GM18868 (cell line): ENCODE results near the gene PHLDB3.

ENCODE experiments used
- ATAC-seq: cut with Tn5 transposase; IDR thresholded peaks from one replicate; pipeline ENCODE4 v1.9.1; 2021; ENCODE audit warnings: mild to moderate bottlenecking, moderate library complexity; ENCODE audit not compliant: unreplicated experiment

PHLDB3 gene

DNA sequence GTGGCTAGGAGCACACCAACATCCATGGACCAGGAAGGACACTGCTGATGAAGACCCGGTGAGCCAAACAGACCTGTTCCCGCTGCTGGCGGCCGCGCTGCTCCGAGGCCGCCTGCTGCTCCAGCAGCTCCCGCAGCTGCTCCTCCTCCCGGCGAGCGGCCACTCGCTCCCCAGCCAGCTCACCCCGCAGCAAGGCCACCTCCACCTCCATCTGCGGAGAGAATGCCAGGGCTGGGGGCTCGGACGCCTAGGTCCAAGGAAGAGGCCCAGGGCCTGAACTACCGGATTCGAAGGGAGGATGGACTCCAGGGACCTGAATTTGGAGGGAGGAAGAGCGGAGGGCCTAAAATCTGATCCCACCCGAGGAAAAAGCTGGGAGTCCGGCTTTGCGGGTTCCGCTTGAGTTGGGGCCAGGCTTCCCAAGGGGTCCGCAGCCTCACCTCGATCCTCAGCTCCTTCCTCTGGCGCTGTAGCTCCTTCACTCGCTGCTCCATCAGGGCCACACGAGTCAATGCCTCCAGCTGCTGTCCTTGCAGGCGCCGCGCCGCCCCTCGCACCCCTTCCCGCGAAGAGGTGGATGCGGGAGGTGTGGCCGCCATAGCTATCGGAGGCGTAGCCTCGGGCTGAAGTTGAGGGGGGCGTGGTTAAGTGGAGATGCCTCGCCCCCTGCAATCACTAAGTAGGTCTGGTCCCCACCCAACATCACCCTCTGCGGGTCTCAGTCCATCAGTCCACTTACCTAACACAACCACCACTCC is 2.7 kb downstream of the PHLDB3 start:
- ATAC-seq: no peak

DNA sequence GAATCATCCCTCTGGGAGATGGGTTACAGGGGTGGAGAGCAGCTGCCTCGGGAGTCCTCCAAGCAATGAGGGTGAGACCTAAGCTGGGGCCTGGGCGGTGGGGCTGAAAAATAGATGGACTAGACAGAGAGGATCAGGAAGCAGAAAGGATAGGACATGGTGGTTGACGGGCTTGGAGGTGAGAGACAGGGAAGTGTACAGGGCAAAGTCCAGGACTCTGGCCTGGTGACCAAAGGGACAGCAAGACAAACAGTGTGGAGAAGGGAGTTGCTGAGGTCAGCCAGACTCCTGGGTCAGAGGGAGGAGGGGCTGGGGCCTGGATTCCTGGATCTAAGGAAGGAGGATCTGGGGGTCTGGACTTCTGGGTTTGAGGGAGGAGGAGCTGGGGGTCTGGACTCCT is 5.5 kb downstream of the PHLDB3 start:
- no peak for ATAC-seq

DNA sequence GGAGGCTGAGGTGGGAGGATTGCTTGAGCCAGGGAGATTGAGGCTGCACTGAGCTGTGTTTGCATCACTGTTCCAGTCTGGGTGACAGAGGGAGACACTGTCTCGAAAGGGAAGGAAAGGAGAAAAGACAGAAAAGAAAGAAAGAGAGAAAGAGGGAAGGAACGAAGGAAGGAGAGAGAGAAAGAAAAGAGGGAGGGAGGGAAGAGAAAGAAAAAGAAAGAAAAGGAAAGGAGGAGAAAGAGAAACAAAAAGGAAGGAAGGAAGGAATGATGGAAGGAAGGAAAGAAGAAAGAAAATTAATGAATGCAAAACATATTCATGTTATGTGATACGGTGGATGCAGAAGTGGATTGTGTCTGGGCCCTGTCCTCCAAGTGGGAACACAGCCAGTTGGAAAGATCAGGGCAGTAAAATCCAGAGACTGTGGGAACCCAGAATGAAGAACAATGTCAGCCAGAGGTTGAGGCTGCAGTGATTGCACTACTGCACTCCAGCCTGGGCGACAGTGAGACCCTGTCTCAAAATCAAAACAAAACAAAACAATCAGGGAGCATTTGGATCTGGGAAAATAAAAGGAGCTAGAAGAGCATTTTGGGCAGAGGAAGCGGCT is 6.2 kb downstream of the PHLDB3 start:
- no peak for ATAC-seq

DNA sequence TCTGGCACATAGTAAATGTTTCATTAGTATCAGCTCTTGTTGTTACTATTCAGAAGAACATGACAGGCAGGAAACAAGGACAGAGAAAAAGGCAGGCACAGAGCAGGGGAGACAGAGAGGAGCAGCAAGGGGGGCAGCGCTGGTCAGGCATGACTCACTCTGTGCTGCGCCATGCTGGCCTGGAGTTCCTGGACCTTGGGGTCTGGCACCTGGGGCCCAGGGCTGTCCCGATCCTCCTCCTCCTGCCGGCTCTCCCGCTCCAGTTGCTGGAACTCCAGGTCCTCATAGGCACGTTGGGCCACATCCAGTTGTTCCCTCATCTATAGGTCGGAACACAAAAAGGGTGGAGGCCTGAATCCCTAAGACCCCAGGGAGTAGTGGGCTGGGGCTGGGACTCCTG is 7.6 kb downstream of the PHLDB3 start:
- no peak for ATAC-seq

DNA sequence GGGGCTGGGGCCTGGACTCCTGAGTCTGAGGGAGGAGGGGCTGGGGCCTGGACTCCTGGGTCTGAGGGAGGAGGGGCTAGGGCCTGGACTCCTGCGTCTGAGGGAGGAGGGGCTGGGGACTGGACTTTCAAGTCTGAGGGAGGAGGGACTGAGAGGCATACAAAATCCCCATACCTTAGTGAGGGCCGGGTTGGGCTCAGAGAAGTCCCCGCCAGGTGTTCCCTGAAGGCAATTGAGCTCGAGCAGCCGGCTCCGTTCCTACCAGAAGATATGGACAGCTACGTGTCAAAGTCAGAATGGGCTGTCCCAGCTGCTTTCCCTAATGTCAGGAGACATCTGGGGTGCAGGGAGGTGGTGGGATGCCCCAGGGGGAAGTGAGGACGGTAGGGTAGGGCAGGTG is 9.5 kb downstream of the PHLDB3 start:
- no peak for ATAC-seq

DNA sequence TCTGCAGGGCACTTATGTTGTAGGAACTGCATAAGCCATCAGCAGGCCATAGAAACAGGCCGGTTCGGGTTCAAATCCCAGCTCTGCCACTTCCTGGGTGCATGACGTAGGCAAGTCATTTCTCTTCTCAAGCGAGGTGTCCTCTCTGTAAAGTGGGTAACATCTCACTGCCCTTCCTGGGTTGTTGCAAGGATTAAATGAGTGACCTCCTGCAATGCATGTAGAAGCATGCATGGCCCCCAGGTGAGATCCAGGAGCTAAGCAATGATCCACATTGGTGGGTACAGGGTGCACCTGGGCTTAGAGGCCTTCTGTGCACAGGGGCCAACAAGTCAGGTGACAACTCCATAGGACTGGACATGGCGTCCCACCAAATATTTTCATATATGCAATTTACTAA is 13.8 kb downstream of the PHLDB3 start:
- no peak for ATAC-seq

DNA sequence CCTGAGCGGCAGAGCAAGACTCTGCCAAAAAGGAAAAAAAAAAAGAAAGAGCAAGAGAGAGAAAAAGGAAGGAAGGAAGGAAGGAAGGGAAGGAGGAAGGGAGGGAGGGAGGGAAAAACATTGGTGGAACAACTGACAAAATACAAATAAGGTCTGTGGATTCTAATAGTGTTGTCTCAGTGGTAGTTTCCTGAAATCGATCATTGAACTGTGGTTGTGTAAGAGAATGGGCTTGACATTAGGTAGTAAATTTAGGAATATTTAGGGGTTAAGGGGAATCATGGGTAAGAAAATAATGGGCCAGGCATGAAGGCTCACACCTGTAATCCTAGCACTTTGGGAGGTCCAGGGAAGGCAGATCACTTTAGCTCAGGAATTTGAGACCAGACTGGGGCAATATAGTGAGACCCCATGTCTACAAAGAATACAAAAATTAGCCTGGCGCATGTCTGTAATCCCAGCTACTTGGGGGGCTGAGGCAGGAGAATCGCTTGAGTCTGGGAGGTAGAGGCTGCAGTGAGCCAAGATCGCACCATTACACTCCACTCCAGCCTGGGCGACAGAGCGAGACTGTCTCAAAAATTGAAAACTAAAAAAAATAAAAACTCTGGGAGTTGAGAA is 14.5 kb downstream of the PHLDB3 start:
- no peak for ATAC-seq

DNA sequence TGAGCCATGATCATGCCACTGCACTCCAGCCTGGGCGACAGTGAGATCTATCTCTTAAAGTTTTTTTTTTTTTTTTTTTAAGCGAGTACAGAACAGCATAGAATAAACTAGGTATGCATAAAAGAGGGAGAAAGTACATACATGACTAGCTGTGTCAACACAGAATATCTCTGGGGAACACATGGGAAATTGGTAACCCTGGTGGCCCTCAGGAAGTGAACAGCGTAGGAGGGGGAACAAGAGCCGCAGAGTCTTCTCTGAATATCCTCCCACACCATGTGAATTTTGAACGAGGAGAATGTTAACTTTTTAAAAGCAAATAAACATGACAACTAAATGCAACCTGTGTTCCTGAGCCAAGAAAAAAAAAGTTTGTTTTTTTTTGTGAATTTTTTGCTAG is 15.2 kb downstream of the PHLDB3 start:
- ATAC-seq: peak; percentile 39

DNA sequence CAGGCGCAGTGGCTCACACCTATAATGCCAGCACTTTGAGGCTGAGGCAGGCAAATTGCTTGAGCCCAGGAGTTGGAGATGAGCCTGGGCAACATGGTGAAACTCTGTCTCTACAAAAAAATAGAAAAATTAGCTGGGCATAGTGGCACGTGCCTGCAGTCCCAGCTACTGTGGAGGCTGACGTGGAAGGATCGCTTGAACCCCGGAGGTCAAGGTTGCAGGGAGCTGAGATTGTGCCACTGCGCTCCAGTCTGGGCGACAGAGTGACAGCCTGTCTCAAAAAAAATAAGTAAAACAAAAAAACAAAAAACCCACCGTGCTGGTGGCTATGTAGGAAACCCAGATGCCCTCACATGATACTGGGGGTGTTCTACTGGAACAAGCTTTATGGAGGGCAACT is 16.4 kb downstream of the PHLDB3 start:
- ATAC-seq: no peak

DNA sequence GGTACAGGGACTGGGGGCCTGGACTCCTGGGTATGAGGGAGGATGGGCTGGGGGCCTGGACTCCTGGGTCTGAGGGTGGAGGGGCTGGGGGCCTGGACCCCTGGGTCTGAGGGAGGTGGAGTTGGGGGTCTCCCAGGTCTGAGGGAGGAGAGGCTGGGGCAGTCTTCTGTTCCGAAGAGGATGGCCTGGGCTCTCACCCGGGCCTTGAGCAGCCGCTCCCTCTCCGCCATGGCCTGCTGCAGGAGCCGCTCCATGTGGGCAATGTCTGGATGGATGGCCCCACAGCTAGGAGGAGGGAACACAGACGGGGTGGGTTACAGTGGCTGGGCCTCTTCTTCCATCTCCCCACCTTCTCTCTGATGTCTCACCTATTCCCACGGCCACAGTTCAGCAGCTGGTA is 18.1 kb downstream of the PHLDB3 start:
- ATAC-seq: no peak

DNA sequence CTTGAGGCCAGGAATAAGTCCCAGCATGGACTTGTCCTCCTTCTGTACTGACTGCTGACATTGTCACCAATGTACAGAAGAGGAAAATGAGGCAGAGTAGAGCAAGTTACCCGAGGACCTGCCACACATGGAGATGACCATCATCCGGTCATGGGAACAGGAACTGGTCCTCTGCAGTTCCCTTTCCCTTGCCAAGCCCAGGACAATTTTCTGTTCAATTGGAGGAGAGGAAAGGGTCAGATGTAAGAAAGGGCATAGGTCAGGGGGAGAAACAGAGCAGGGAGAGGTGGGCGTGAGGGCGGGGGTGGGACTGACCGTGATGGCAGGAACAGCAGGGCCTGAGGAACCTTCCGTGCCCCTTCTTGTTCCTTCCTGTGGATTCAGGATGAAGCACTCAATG is 18.6 kb downstream of the PHLDB3 start:
- no peak for ATAC-seq

DNA sequence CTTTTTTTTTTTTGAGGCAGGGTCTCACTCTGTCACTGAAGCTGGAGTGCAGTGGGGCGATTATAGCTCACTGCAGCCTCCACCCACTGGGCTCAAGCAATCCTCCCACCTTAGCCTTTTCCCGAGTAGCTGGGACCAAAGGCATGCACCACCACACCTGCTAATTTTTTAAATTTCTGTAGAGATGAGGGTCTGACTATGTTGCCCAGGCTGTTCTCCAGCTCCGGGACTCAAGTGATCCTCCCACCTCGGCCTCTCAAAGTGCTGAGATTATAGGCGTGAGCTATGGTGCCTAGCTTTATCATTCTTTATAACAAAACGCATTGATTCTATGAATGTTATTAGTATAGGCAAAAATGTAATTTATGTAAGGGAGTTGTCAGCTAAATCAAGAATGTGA is 21.3 kb downstream of the PHLDB3 start:
- ATAC-seq: no peak

DNA sequence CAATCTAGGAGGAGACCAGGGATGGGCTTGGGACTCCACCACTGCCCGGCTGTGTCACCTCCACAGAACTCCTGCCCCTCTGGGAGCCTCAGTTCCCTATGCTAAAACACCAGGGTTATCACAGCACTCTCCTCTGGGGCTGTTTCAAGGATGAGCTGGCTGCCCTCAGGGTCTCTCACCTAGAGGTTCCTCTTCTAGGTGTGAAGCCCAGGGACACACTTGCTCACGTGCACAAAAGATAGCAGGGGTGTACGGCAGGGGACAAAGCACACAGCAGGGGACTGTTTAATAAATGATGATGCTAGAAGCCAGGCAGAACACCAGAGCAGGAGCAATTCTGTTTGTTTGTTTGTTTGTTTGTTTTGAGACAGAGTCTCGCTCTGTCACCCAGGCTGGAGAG is 22.4 kb downstream of the PHLDB3 start:
- ATAC-seq: no peak

DNA sequence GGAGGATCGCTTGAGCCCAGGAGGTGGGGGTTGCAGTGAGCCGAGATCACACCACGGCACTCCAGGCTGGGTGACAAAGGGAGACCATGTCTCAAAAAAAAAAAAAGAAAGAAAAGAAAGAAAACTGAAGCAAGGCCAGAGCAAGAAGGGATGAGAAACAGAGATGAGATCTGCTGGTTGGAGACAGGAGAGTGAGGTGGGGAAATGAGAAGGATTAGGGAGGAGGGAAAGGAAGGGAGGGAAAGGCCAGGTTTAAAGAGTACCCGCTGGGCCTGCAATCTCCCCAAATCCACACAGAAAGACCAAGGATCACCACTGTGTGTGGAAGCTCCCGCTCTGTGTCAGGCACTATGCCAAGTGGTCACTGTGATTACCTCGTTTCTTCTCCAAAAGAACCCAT is 22.8 kb downstream of the PHLDB3 start:
- no peak for ATAC-seq

DNA sequence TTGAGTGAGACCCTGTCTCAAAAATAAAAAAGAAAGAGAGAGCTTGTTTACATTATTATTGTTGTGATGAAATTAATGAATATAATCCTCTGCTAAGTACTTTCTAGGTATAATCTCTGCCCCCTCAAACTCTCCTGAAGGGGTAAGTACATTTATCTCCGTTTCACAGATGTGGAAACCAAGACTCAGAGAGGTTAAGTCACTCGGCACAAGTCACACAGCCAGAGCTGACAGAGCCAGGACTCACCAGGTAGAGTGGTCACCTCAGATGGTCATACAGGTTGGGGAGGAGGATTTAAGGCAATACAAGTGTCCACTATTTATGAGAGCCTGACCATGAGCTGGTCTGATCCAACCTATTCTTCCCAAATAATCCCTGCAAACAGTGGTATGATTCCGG is 24.0 kb downstream of the PHLDB3 start:
- no peak for ATAC-seq

DNA sequence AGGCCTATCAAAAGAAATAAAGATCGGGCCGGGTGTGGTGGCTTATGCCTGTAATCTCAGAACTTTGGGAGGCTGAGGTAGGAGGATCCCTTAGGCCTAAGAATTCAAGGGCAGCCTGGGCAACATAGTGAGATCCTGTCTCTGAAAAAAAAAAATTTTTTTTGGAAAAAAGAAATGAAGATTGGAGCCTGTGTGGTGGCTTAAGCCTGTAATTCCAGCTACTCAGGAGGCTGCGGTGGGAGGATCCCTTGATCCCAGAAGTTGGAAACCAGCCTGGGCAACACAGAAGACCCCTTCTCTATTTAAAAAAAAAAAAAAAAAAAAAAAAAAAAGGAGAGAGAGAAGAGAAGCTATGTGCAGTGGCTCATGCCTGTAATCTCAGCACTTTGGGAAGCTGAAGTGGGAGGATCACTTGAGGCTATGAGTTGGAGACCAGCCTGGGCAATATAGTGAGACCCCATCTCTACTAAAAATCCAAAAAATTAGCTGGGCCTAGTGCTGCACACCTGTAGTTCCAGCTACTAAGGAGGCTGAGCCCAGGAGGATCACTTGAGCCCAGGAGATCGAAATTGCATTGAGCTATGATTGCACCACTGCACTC is 24.5 kb downstream of the PHLDB3 start:
- no peak for ATAC-seq

DNA sequence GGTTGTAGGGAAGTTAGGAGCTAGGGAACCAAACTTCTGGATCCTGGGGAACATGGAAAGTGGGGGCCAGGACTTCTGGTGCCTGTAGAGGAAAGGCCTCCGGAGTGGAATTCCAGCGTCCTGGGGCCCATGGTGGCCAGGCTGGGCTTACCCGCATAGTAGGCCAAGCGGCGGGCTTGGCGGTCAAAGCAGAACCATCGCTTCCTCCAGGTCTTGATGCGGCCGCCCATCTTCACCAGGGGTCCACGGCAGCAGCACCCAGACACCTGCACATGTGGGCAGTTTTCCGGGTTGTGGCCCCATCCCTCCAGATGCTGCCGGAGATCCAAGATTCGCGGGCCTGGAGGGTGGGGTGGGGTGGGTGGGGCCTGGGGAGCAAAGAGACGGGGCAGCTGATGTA is 25.3 kb downstream of the PHLDB3 start:
- ATAC-seq: no peak

DNA sequence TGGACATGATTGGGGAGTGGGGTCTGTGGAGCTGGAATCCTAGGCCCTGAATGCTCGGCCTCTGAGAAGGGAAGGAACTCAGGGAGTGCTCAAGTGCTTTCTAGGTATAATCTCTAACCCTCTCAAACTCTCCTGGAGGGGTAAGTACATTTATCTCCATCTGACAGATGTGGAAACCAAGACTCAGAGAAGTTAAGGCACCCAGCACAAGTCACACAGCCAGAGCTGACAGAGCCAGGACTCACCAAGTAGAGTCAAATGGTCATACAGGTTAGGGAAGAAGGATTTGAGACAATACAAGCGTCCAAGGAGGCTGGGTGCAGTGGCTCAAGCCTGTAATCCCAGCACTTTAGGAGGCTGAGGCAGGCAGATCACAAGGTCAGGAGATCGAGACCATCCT is 26.2 kb downstream of the PHLDB3 start:
- no peak for ATAC-seq

DNA sequence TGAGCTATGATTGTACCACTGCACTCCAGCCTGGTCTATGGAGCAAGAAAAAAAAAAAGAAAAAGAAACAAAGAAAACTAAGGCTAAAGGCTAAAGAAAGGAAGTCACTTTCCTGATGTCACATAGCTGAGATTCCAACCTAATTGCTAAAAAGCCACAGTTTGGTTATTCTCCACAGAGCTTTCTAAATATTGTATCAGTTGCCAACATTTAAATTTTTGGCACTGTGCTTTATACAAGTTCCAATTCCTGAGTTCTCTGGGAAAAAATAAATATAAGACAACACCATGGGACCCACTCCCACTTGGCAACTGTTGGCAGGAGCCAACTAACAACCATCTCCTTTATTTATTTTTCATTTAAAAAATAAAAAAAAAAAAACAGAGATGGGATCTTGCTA is 27.9 kb downstream of the PHLDB3 start:
- no peak for ATAC-seq

DNA sequence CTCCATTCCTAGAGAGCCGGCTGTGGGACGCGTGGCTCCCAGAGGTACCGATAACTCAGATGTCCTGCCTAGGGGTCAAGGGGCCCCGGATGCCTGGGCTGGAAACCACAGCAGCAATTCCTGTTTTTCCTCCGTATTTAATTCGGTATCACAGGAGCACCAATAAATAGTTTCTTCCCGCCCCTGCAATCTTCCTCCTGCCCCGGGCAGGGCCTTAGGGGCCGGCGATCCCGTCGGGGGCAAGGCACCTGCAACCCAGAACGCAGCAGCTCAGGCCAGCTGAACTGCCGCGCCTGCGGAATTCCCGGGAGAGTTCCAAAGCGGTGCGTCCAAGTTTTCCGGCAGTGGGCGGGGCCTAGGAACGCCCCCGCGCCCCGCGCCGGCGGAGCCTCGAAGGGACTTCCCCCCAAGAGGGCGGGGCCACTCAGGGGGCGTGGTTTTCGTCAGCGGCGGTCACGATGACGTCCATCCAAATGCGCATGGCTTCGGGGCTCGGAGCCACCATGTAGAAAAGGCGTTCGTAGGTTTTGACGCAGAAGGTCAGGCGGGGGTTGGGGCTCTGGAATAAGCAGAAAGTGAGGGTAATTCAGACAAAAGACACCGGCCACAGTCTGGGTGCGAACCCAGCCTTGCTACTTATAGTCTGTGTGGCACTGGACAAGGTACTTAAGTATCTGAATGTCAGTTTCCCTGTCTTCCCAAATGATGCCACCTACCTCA is 29.4 kb downstream of the PHLDB3 start:
- ATAC-seq: no peak

DNA sequence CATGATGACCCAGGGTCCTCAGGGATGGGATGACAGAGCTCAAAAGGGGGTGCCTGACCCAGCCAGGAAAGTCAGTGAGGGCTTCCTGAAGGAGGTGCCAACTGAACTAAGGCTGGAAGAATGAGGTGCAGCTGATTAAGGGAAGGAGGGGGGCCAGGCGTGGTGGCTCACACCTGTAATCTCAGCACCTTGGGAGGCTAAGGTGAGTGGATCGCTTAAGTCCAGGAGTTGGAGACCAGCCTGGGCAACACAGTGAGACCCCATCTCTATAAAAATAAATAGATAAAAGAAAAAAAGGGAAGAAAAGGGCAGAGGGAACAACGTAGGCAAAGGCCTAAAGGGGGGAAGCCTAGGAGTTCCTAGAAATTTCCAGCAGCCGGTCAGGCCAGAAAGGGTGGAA is 30.1 kb downstream of the PHLDB3 start:
- no peak for ATAC-seq
